C4-2B (cell line): ENCODE data around the gene GLTP.
A peak's percentile ranks its signal among the peaks of the same experiment; 100 is the strongest.

ENCODE experiments used
- CTCF ChIP-seq: fragments of 450-650 bp; conservative IDR thresholded peaks from 2 replicates; pipeline ENCODE4 v1.5.1; 2017; ENCODE audit warnings: mild to moderate bottlenecking
- ZFX ChIP-seq: fragments of 450-650 bp; IDR thresholded peaks from 2 replicates; pipeline ENCODE4 v1.6.1; 2017

- TF ChIP-seq CTCF (peak; percentile 99), ZFX (no peak)
These were observed 35.1 kb downstream of the GLTP start for GRCh38 chr12:109844983-109845823.
